Lower lobe of right lung (tissue), 2 donors: ENCODE measurements around the gene FBH1. TPM values are rescaled to one million over a fixed set of nuclear protein-coding genes. Genes with fewer than 3 reads are reported as not detected.
"Not testable (repeated sequence)": the region's sequence is repeated elsewhere in the genome, so short reads cannot be mapped to it uniquely, and the experiment has no call there.

Experiments
- ATAC-seq, 2 donors: fragments of 200-7000 bp; cut with Tn5 transposase; one replicate each; pipeline ENCODE4 v1.9.1; 2020 to 2022; ENCODE audit warnings: mild to moderate bottlenecking in 2 of 2, moderate library complexity in 2 of 2
- DNase-seq: peaks from one replicate; pipeline ENCODE4 v3.0.0-alpha.2; 2020
- H3K27ac ChIP-seq: fragments of 200-600 bp; one replicate; pipeline ENCODE4 v1.8.0; 2022
- H3K27me3 ChIP-seq: fragments of 200-600 bp; one replicate; pipeline ENCODE4 v1.8.0; 2022; ENCODE audit warnings: low read depth
- H3K36me3 ChIP-seq: fragments of 200-600 bp; one replicate; pipeline ENCODE4 v1.8.0; 2022; ENCODE audit warnings: mild to moderate bottlenecking
- H3K4me1 ChIP-seq: fragments of 200-600 bp; one replicate; pipeline ENCODE4 v1.8.0; 2022
- H3K4me3 ChIP-seq: fragments of 200-600 bp; one replicate; pipeline ENCODE4 v1.8.0; 2022; ENCODE audit warnings: mild to moderate bottlenecking
- H3K9me3 ChIP-seq: fragments of 200-600 bp; one replicate; pipeline ENCODE4 v1.8.0; 2022
- CTCF ChIP-seq: fragments of 200-600 bp; IDR thresholded peaks from one replicate; pipeline ENCODE4 v1.8.0; 2022; ENCODE audit warnings: antibody characterized with exemption, mild to moderate bottlenecking
- intact Hi-C: fragments of 100-400 bp; cut with DNase I; formaldehyde crosslinking; loops from one replicate; pipeline ENCODE4 v1.11.0; 2022
- total RNA-seq: library from RNA; stranded (reverse); fragmentation: NEBNext Ultra II Directional; extraction: Animal tissue kit (Norgen Biotek cat#: 25700); gene quantifications from one replicate; pipeline ENCODE4 v1.2.1, GENCODE V29; 2021
- donor health status: DM: no; HTN: yes; CAD: no; lungs with severe emphysema.

FBH1 gene
- total RNA-seq, 1 donor from 2014 or later, result 64.7 TPM

GRCh38 chr10:5906651-5907050, 16.6 kb downstream of the FBH1 start:
- no peak overlapping the region for H3K27ac ChIP-seq
- H3K4me3 ChIP-seq, result no peak overlapping the region
- DNase-seq (no peak), ATAC-seq (peak in 1 of 2 donors; percentile 23)
- H3K27me3 ChIP-seq, result no peaks in the 10 kb centered on the region
- no peak for TF ChIP-seq CTCF
- H3K36me3 ChIP-seq, result peaks cover 50% of the 10 kb centered on the region
- peaks cover 8% of the 10 kb centered on the region for H3K4me1 ChIP-seq
- intact Hi-C loops, result no loop called here
- H3K9me3 ChIP-seq, result no peaks in the 10 kb centered on the region

- intact Hi-C loops, H3K4me3 ChIP-seq, H3K9me3 ChIP-seq, H3K27ac ChIP-seq, H3K4me1 ChIP-seq, ATAC-seq, H3K27me3 ChIP-seq, DNase-seq: not testable (repeated sequence)
- peaks cover 66% of the 10 kb centered on the region for H3K36me3 ChIP-seq
Measured at GRCh38 chr10:5908676-5909075, 18.6 kb downstream of the FBH1 start.

- no peak for ATAC-seq
- H3K36me3 ChIP-seq, result peaks cover 84% of the 10 kb centered on the region
Measured at GRCh38 chr10:5910323-5911100, 20.5 kb downstream of the FBH1 start.

GRCh38 chr10:5911670-5912069, 21.6 kb downstream of the FBH1 start:
- Histone ChIP-seq H3K27ac (no peak overlapping the region), H3K36me3 (peaks cover 88% of the 10 kb centered on the region), H3K4me1 (no peaks in the 10 kb centered on the region), H3K27me3 (no peaks in the 10 kb centered on the region), H3K9me3 (no peaks in the 10 kb centered on the region), H3K4me3 (no peak overlapping the region)
- intact Hi-C loops, result no loop called here
- no peak for TF ChIP-seq CTCF
- DNase-seq (no peak), ATAC-seq (no peak)

More at GRCh38 chr10:5910323-5911100, 20.5 kb downstream of the FBH1 start:
- TF ChIP-seq CTCF, result no peak
- DNase-seq, result no peak
- Histone ChIP-seq H3K4me3 (no peak overlapping the region), H3K4me1 (peaks cover 7% of the 10 kb centered on the region), H3K9me3 (no peaks in the 10 kb centered on the region), H3K27me3 (no peaks in the 10 kb centered on the region), H3K27ac (no peak overlapping the region)
- intact Hi-C loops, result no loop called here

GRCh38 chr10:5913736-5914135, 23.7 kb downstream of the FBH1 start:
- no peak overlapping the region for H3K27ac ChIP-seq
- H3K4me1 ChIP-seq, result no peaks in the 10 kb centered on the region
- no peaks in the 10 kb centered on the region for H3K9me3 ChIP-seq
- H3K4me3 ChIP-seq, result no peak overlapping the region
- intact Hi-C loops, result no loop called here
- ATAC-seq, result no peak
- H3K27me3 ChIP-seq, result no peaks in the 10 kb centered on the region
- no peak for TF ChIP-seq CTCF
- peaks cover 100% of the 10 kb centered on the region for H3K36me3 ChIP-seq
- no peak for DNase-seq

- intact Hi-C loops, result no loop called here
- H3K4me1 ChIP-seq, result no peaks in the 10 kb centered on the region
Measured at GRCh38 chr10:5915451-5915850, 25.4 kb downstream of the FBH1 start.

More at GRCh38 chr10:5915451-5915850, 25.4 kb downstream of the FBH1 start:
- no peaks in the 10 kb centered on the region for H3K27me3 ChIP-seq
- no peaks in the 10 kb centered on the region for H3K9me3 ChIP-seq
- no peak overlapping the region for H3K4me3 ChIP-seq
- TF ChIP-seq CTCF, result no peak
- DNase-seq, result no peak
- no peak overlapping the region for H3K27ac ChIP-seq
- no peak for ATAC-seq
- peaks cover 100% of the 10 kb centered on the region for H3K36me3 ChIP-seq
